ENCODE results near the gene LHFPL2.
"Not testable (repeated sequence)": the region's sequence is repeated elsewhere in the genome, so short reads cannot be mapped to it uniquely, and the experiment has no call there.

LHFPL2 gene

DNA sequence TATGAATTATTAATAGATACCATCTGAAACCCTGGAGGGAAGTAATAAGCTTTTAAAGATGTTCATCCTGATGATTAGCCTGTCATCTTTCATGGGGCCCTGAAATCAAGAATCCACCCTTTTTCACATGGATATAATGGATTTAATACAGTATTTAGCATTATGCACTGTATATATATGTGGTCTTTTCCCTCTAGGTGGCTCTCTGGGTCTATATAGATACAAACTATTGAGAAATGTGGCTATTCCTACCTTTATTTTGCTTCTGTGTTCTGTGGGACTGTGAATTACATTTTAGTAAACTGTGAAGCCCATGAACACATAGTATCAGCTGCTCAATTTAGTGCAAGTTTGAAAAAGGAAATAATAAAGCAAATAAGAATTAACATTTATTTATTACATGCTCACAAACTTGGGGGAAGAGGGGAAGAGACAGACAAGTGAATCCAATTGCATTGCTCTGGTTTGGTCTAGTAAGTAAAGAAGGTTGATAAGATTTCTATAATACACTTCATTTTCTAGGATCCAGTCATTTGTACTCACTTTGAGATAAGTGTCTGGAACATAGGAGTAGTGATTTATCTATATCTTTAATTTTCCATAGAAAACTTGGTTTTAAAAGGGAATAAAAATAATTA lies 176.0 kb downstream of the LHFPL2 start:
- no peak for DNase-seq (ENCODE audit: low read depth, low spot score)
- H3K4me3 ChIP-seq (ENCODE audit: low read length) = no peak overlapping the region

DNA sequence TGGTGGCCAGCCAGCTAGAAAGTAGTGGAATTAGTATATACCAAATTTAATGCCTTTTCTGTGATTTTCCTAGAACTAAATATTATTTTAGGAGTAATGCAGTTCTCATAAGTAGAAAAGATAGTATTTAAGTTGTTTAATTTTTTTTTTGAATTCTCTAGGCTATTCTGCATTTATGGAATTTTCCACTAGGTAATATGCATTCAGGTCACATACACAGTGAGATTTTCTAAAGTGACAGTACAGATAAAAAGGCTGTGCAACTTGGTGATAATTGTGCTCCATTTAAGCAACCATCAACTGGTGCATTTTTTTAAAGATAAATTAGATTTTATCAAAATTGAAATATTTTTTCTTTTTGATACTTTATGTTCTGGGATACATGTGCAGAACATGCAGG lies 176.7 kb downstream of the LHFPL2 start:
- H3K4me3 ChIP-seq (ENCODE audit: low read length) = no peak overlapping the region
- no peak for DNase-seq (ENCODE audit: low read depth, low spot score)

DNA sequence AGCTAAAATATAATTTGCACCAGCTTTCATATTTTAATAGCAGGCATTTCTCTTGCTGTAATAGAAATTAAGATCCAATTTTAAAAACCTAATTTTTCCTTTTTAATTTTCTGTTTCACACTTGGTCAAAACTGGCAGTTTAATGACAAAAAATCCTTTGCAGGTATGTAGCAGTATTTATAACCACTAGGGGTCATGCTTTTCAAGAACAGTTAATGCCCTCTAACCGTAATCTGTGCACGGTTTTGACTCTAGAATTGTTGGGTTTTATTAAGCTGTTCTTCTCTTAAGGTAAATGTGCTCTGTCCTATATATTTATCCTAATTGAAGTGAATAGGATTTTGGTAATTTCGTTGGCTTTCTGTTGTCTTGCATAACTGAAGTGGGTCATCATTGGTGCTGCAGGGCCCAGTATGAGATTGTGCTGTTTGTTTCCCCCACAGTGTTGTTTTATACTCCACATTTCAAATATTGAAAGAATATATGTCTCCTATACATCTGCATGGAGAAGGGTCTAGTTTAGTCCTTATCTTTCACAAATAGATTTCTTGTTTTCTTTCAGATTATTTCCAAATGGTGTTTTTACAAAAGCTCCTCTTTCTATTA lies 180.7 kb downstream of the LHFPL2 start:
- peak; percentile 26 for DNase-seq (ENCODE audit: low read depth, low spot score)

DNA sequence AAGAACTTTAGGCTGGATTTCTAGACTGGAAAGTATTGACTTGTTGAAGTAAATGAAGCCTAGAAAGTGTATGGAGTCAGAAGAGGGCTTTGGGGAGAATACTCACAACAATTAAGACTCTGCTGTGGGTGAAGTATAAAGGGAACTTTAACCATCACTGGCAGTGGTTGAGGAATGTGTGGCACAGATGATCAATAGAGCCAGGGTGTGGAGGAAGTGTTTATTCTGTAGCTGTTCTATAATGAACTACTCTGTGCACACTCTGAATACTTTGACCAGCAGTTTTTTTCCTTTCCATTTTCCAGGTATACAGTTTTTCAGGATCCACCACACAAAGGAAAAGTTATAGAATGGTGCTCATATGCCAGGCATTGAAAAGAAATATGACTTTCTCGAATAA lies 181.4 kb downstream of the LHFPL2 start:
- H3K4me3 ChIP-seq (ENCODE audit: low read length) = no peak overlapping the region
- no peak for DNase-seq (ENCODE audit: low read depth, low spot score)

More for the DNA sequence above, 180.7 kb downstream of the LHFPL2 start:
- H3K4me3 ChIP-seq (ENCODE audit: low read length) = no peak overlapping the region

DNA sequence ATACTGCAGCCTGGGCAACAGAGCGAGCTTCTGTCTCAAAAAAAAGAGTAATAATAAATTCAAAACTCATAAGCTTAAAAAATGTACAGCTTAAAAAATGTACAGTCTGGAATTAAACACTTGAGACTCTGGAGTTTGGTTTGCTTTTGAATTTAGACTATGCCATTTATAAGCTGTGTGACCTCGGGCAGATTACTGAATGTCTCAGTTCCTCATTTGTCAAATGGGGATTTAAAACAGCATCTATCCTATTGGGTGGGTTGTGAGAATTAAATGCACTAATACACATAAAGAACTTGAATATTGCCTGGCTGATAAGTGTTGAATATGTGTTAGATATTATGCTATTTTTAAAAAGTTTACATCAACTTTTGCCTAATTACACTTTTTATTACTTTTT lies 189.7 kb downstream of the LHFPL2 start:
- no peak for DNase-seq (ENCODE audit: low read depth, low spot score)

DNA sequence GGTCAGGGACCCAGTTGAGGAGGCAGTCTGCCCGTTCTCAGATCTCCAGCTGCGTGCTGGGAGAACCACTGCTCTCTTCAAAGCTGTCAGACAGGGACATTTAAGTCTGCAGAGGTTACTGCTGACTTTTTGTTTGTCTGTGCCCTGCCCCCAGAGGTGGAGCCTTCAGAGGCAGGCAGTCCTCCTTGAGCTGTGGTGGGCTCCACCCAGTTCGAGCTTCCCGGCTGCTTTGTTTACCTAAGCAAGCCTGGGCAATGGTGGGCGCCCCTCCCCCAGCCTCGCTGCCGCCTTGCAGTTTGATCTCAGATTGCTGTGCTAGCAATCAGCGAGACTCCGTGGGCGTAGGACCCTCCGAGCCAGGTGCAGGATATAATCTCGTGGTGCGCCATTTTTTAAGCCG lies 191.1 kb downstream of the LHFPL2 start:
- H3K4me3 ChIP-seq (ENCODE audit: low read length); DNase-seq (ENCODE audit: low read depth, low spot score): not testable (repeated sequence)

More for the DNA sequence above, 189.7 kb downstream of the LHFPL2 start:
- H3K4me3 ChIP-seq (ENCODE audit: low read length) = no peak overlapping the region

DNA sequence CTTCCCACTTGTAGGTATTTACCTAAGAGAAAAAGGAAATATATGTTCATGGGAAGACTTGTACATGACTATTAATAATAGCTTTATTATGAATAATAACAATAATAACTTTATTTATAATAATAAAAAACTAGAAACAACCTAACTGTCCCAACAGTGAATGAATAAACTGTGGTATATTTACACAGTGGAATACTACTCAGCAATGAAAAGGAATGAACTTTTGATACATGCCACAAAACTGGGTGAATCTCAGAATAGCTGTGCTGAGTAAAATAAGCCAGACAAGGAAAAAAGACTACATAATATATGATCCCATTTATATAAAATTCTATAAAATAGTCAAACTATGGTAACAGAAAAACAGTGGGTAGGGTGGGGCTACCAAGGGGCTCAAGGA lies 199.5 kb downstream of the LHFPL2 start:
- no peak overlapping the region for H3K4me3 ChIP-seq (ENCODE audit: low read length)
- DNase-seq (ENCODE audit: low read depth, low spot score) = no peak

DNA sequence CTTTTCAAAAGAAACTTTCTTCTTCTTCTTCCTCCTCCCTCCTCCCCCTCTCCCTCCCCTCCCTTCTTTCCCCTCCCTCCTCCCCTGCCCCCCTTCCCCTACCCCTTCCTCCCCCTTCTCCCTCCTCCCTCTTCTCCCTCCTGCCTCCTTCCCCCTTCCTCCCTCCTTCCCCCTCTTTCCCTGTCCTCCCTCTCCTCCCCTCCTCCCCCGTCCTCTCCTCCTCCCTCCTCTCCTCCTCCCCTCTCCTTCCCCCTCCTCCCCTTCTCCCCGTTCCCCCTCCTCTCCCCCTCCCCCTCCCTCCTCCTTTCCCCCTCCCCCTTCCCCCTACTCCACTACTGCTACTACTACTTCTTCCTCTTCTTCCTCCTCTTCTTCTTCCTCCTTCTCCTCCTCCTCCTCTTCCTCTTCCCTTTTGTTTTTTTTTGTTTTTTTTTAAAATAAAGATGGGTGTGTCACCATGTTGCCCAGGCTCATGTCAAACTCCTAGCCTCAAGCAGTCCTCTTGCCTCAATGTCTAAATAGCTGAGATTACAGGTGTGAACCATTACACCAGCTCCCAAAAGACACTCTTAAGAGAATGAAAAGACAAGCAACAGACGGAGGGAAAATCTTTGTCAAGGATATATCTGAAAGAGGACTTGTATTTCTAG lies 200.7 kb downstream of the LHFPL2 start:
- no peak overlapping the region for H3K4me3 ChIP-seq (ENCODE audit: low read length)

More for the DNA sequence above, 200.7 kb downstream of the LHFPL2 start:
- no peak for DNase-seq (ENCODE audit: low read depth, low spot score)
